ENCODE results near the gene USP2. TPM values are rescaled to one million over a fixed set of nuclear protein-coding genes. Genes with fewer than 3 reads are reported as not detected.

The USP2 gene
- total RNA-seq, 1 donor from 2014 or later = 5.1 TPM

GRCh38 chr11:119400860-119401259 lies 19.4 kb upstream of the USP2 start:
- no peak for ATAC-seq
- no peak for TF ChIP-seq CTCF (IDR thresholded peaks at IDR 0.05)
- Histone ChIP-seq H3K4me1 (no peaks in the 10 kb centered on the region), H3K27ac (no peak overlapping the region), H3K9me3 (peaks cover 24% of the 10 kb centered on the region), H3K36me3 (no peaks in the 10 kb centered on the region), H3K4me3 (no peak overlapping the region), H3K27me3 (ENCODE audit: low read depth) (no peaks in the 10 kb centered on the region)
- intact Hi-C loops (cut with DNase I) = no loop called here
- no peak for DNase-seq

- H3K27ac ChIP-seq = no peak overlapping the region
- peaks cover 24% of the 10 kb centered on the region for H3K9me3 ChIP-seq
- no peak for ATAC-seq
- no peak overlapping the region for H3K4me3 ChIP-seq
- no peak for TF ChIP-seq CTCF (IDR thresholded peaks at IDR 0.05)
- H3K36me3 ChIP-seq = no peaks in the 10 kb centered on the region
- no peak for DNase-seq
- intact Hi-C loops (cut with DNase I) = no loop called here
- peaks cover 4% of the 10 kb centered on the region for H3K27me3 ChIP-seq (ENCODE audit: low read depth)
- no peaks in the 10 kb centered on the region for H3K4me1 ChIP-seq
Observed at GRCh38 chr11:119397740-119398139, 16.2 kb upstream of the USP2 start.

- H3K9me3 ChIP-seq = peaks cover 23% of the 10 kb centered on the region
- no peak for ATAC-seq
- no peak overlapping the region for H3K27ac ChIP-seq
- TF ChIP-seq CTCF (IDR thresholded peaks at IDR 0.05) = no peak
- intact Hi-C loops (cut with DNase I) = no loop called here
- no peaks in the 10 kb centered on the region for H3K36me3 ChIP-seq
- H3K4me1 ChIP-seq = no peaks in the 10 kb centered on the region
- no peak for DNase-seq
- H3K4me3 ChIP-seq = no peak overlapping the region
- peaks cover 4% of the 10 kb centered on the region for H3K27me3 ChIP-seq (ENCODE audit: low read depth)
Observed at GRCh38 chr11:119396835-119397234, 15.3 kb upstream of the USP2 start.

- ATAC-seq (no peak), DNase-seq (no peak)
- no peaks in the 10 kb centered on the region for H3K9me3 ChIP-seq
- H3K36me3 ChIP-seq = no peaks in the 10 kb centered on the region
- intact Hi-C loops (cut with DNase I) = no loop called here
- H3K27ac ChIP-seq = no peak overlapping the region
- no peaks in the 10 kb centered on the region for H3K4me1 ChIP-seq
- TF ChIP-seq CTCF (IDR thresholded peaks at IDR 0.05) = no peak
- H3K27me3 ChIP-seq (ENCODE audit: low read depth) = peaks cover 4% of the 10 kb centered on the region
- no peak overlapping the region for H3K4me3 ChIP-seq
Observed at GRCh38 chr11:119391275-119391674, 9.8 kb upstream of the USP2 start.

- DNase-seq (no peak), ATAC-seq (no peak)
- Histone ChIP-seq H3K36me3 (no peaks in the 10 kb centered on the region), H3K9me3 (no peaks in the 10 kb centered on the region), H3K27ac (no peak overlapping the region), H3K4me1 (no peaks in the 10 kb centered on the region), H3K4me3 (no peak overlapping the region), H3K27me3 (ENCODE audit: low read depth) (peaks cover 4% of the 10 kb centered on the region)
- peak; percentile 13 for TF ChIP-seq CTCF (IDR thresholded peaks at IDR 0.05)
- intact Hi-C loops (cut with DNase I) = no loop called here
Observed at GRCh38 chr11:119389611-119390254, 8.2 kb upstream of the USP2 start.
